Endothelial cell of hepatic sinusoid (primary cell): ENCODE measurements around the gene BCL2A1.
"Not testable (repeated sequence)": the region's sequence is repeated elsewhere in the genome, so short reads cannot be mapped to it uniquely, and the experiment has no call there.

Source experiments
- in situ Hi-C: cut with HindIII; loops from 2 replicates; pipeline ENCODE4 v1.10.0; 2017; ENCODE audit warnings: low sequenced_read_pairs

BCL2A1 gene

GRCh38 chr15:79970624-79971434 is at the start of gene BCL2A1:
BCL2A1 (minus strand) TSS chr15:79971196; CDS start chr15:79971119, 77 bp downstream.
- in situ Hi-C loops, result no loop called here

- in situ Hi-C loops, result no loop called here
Observed at GRCh38 chr15:80020731-80021130, 49.7 kb upstream of the BCL2A1 start.

DNA sequence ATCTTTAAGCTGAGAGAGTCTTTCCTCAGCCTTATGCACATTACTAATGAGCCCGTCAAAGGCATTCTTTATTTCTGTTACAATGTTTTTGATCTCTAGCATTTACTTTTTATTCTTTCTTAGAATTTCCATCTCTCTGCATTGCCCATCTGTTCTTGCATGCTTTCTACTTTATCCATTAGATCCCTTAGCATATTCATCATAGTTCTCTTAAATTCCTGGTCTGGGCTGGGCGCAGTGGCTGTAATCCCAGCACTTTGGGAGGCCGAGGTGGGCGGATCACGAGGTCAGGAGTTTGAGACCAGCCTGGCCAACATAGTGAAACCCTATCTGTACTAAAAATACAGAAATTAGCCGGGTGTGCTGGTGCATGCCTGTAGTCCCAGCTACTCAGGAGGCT is 49.2 kb upstream of the BCL2A1 start:
- in situ Hi-C loops, result not testable (repeated sequence)

DNA sequence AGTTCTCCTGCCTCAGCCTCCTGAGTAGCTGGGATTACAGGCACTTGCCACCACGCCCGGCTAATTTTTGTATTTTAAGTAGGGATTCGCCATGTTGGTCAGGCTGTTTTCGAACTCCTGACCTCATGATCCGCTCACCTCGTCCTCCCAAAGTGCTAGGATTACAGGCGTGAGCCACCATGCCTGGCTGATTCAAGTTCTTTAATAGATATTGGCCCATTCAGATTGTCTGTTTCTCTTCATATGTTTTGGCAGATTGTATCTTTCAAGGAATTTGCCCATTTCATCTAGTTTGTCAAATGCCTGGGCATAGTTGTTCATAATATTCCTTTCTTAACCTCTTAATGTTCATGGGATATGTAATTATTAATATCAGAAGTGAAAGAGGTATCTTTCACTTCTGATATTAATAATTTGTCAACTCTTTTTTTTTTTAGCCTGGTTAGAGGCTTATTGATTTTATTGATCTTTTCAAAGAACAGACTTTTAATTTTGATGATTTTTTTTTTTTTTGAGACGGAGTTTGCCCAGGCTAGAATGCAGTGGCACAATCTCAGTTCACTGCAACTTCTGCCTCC is 48.3 kb upstream of the BCL2A1 start:
- in situ Hi-C loops, result no loop called here

- in situ Hi-C loops, result not testable (repeated sequence)
Observed at GRCh38 chr15:80017139-80017538, 46.1 kb upstream of the BCL2A1 start.

GRCh38 chr15:80016506-80016905 is 45.5 kb upstream of the BCL2A1 start:
- in situ Hi-C loops, result not testable (repeated sequence)

DNA sequence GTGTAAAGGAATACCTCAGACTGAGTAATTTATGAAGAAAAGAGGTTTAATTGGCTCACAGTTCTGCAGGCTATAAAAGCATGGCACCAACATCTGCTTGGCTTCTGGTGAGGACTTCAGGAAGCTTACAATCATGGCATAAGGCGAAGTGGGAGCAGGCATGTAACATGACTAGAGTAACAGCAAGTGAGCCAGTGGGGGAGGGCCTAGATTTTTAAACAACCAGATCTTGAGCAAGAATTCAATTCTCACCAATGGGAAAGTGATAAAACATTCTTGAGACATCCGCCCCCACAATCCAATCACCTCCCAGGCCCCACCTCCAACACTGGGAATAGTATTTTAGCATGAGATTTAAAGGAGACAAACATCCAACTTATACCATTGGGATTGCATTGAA is 44.2 kb upstream of the BCL2A1 start:
- in situ Hi-C loops, result no loop called here

DNA sequence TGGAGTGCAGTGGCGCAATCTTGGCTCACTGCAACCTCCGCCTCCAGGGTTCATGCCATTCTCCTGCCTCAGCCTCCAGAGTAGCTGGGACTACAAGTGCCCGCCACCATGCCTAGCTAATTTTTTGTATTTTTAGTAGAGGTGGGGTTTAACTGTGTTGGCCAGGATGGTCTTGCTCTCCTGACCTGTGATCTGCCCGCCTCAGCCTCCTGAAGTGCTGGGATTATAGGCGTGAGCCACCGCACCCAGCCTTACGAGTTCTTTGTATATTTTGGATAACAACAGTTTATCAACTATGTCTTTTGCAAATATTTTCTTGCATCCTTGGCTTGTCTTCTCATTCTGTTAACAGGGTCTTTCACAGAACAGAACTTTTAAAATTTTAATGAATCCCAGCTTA is 43.2 kb upstream of the BCL2A1 start:
- in situ Hi-C loops, result not testable (repeated sequence)

DNA sequence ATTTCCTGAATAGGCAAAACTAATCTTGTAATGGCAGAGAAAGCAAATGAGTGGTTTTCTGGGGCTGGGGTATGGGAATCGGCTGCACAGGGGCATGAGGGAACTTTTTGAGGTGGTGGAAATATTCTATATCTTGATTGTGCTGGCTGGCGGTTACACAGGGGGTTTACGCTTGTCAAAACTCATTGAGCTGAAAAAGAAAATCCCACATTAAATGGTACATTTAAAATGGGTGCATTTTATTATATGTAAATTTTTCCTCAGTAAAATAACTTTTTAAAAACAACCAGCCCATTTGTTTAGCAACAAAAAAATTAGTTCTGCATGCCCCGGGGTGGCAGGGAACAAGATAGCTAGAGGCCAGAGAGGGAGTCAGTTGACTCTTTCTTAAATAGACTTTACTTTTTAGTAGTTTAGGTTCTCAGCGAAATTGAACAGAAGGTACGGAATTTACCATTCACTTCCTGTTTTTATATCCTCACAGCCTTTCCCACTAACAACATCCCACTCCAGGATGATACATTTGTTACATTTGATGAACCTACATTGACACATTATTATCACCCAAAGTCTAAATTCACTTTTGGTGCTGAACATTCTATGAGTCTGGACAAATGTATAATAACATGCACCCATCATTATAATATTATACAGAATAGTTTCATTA is 41.2 kb upstream of the BCL2A1 start:
- in situ Hi-C loops, result no loop called here

- in situ Hi-C loops, result no loop called here
Observed at GRCh38 chr15:80011596-80011995, 40.6 kb upstream of the BCL2A1 start.

DNA sequence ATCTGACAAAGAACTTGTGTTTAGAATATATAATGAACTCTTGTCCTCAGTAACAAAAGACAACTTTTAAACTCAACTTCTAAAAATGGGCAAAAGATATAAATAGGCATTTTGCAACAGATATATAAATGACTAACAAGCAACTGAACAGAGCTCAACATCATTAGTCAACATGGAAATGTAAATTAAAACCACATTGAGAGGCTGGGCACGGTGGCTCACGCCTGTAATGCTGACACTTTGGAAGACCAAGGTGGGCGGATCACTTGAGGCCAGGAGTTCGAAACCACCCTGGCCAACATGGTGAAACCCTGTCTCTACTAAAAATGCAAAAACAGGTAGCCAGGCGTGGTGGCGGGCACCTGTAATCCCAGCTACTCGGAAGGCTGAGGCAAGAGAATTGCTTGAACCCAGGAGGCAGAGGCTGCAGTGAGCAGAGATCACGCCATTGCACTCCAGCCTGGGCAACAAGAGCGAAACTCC is 40.1 kb upstream of the BCL2A1 start:
- in situ Hi-C loops, result not testable (repeated sequence)

- in situ Hi-C loops, result no loop called here
Observed at GRCh38 chr15:80010131-80010673, 39.2 kb upstream of the BCL2A1 start.

DNA sequence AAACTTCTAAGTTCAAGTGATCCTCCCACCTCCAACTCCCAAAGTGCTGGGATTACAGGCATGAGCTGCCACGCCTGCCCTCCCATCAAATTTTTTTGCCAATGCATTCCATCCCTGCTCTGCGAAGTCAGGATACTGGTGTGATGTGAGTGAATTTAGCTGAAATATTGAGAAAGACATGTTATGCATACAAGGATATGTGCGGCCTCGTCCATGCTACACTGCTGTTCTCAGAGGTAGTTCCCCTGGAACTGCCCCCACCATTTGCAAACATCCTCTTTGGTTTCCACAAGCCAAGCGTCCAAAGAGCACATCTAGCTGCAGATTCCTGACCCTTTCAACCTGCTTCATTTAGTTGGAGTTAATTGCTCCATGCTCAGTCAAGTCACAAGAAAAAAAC is 36.5 kb upstream of the BCL2A1 start:
- in situ Hi-C loops, result no loop called here

DNA sequence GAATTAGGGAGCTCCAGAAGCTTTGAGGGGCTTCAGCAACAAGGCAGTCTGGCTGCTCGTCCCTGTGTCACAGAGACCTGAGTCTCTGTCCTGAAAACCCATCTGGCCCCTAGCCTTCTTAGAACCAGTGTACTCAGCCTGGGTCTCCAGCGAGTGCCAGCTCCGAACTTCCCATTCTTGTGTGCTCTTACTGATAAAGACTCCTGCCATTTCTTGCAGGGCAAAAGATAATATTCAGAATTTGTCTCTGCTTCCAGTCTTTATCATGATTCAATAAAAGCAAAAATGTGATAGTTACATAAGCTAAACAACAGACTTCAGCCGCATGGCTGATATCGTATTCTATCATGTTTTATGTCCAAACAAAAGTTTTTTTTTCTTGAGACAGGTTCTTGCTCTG is 36.0 kb upstream of the BCL2A1 start:
- in situ Hi-C loops, result no loop called here

- in situ Hi-C loops, result no loop called here
Observed at GRCh38 chr15:80003934-80004472, 33.0 kb upstream of the BCL2A1 start.

DNA sequence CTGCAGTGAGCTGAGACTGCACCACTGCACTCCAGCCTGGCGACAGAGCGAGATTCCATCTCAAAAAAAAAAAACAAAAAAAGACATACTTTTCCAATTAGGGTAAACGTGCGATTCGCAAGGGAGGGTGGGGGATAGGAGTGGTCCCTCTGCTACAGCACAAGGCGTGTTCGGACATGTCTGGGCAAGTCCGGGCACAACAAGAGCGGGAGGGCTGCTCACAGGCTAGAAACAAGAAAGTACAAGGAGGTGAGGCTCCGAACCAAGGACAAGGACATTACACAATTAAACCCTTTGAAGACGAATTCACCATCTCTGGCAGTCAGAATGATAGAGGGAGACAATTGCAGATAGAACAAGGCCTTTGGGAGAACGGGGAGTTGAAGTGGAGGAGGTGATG is 32.2 kb upstream of the BCL2A1 start:
- in situ Hi-C loops, result no loop called here

- in situ Hi-C loops, result no loop called here
Observed at GRCh38 chr15:80002267-80002666, 31.3 kb upstream of the BCL2A1 start.

GRCh38 chr15:79994615-79995014 is 23.6 kb upstream of the BCL2A1 start:
- in situ Hi-C loops, result no loop called here

DNA sequence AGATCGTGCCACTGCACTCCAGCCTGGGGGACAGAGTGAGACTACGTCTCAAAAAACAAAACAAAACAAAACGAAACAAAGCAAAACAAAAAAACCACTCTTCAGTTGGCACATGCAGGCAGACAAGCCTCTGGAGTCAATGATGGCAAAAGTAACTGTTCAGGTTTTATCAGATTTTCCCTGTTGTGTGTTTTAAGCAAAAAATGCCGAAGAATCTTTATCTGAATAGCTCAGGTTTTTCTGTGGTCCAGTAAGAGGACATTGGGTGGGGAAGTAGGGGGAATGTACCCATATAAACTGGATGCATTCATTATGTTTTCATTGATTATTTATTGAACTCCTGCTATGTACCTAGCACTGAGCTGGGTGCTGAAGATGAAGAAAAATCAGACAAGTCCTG is 20.8 kb upstream of the BCL2A1 start:
- in situ Hi-C loops, result no loop called here

DNA sequence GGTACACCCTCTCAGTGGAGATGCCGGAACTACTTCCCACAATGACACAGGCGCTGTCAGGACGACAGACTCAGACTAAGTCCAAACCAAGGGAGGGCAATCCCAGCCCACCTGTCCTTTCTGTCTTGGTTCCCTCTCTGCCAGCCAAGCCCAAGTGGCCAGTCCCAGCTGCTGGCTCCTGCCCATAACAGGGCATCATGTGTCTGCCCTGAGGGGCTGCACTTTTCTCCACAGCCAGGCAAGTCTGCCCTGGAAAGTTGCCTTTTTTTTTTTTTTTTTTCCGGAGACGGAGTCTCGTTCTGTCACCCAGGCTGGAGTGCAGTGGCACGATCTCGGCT is 20.0 kb upstream of the BCL2A1 start:
- in situ Hi-C loops, result no loop called here

DNA sequence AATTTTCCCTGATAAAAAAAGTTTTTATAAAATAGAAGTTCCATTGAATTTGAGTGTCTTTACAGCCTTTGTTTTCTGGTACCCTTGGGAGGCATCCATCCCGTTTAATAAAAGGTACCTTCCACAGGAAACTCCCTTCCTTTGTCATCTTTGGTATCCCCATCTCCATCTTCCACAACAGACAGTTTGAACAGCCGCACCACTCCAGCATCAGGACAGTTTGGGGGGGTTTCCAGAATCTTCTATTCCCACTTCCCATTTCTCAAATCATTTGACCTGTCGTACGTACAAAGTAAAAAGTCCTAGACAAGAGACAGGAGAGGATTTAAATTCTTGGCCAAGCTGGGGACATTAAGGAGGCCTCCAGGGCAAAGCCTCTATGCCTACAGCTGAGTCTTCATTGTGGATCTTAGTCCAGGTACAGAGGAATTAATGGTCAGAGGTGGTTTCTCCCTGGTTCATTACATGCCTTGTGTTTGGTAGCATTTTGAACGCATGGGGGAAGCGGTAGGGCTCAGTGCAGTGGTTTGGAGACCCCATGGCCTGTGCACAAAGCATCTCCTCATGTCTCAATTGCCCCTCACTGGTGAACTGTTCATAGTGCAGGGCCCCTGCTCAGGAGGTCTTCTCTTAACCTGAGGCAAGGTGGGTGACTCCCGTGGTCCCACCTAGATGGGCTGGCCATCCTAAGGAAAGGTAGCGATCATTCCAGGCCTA is 19.4 kb upstream of the BCL2A1 start:
- in situ Hi-C loops, result no loop called here
